HepG2 (cell line): Measurements from ENCODE around the gene CDC42SE1. TPM values are rescaled to one million over a fixed set of nuclear protein-coding genes. Genes with fewer than 3 reads are reported as not detected.

Experiments
- ATAC-seq: fragments of 200-7000 bp; cut with Tn5 transposase; 3 replicates; pipeline ENCODE4 v1.9.1; 2020; ENCODE audit warnings: mild to moderate bottlenecking, moderate library complexity
- BruUV-seq: library from RNA; stranded (reverse); fragments of 400-500 nt; replicated peaks from 2 replicates; lab custom pipeline; 2021; lab: Mats Ljungman, UMichigan
- CTCF ChIA-PET: fragments of 300-600 bp; formaldehyde crosslinking; extraction: SDS; loops from one replicate; lab custom pipeline; 2021; ENCODE audit warnings: low total read pairs, inconsistent platforms, low intra/inter-chr PET ratio; lab: Yijun Ruan, JAX
- POLR2A ChIA-PET: fragments of 350-600 bp; sonication (Branson Sonifier 250); formaldehyde crosslinking; loops from one replicate; lab custom pipeline; 2020; ENCODE audit warnings: antibody characterized with exemption, inconsistent platforms; lab: Yijun Ruan, JAX
- DNase-seq: peaks from one replicate; pipeline ENCODE4 v3.0.0-alpha.2; 2015; ENCODE audit warnings: low spot score
- FAIRE-seq: peaks from 3 replicates; lab custom pipeline; 2011; peaks lifted over from hg19 to GRCh38; lab: Jason Lieb, UNC
- H2AFZ ChIP-seq: one replicate; pipeline ENCODE4 v1.6.1; 2011; ENCODE audit warnings: low read length, inconsistent platforms
- H3K27ac ChIP-seq: fragments of 300-600 bp; 3 replicates; pipeline ENCODE4 v1.8.0; 2011; ENCODE audit warnings: mixed run types, mild to moderate bottlenecking, mixed read lengths, low read length, inconsistent platforms; ENCODE audit not compliant: insufficient read depth; ENCODE audit errors: extremely low read length
- H3K27me3 ChIP-seq, 2 experiments: fragments of 200-600 bp in 1 of 2; 2 replicates in 1 of 2; 3 replicates in 1 of 2; pipeline versions ENCODE4 v1.6.0 to v1.8.0; 2011; ENCODE audit warnings: low read length in 2 of 2, mild to moderate bottlenecking in 2 of 2, moderate library complexity in 2 of 2, inconsistent platforms in 1 of 2; ENCODE audit not compliant: insufficient read depth in 2 of 2, control insufficient read depth in 1 of 2
- H3K36me3 ChIP-seq, 2 experiments: fragments of 200-600 bp in 1 of 2; replicated peaks in 1 of 2; 2 replicates in 1 of 2; 3 replicates in 1 of 2; pipeline versions ENCODE4 v1.5.1 to v1.8.0; 2011; ENCODE audit warnings: low read length in 2 of 2, inconsistent platforms in 1 of 2; ENCODE audit not compliant: insufficient read depth in 2 of 2, control insufficient read depth in 1 of 2
- H3K4me1 ChIP-seq: 2 replicates; pipeline ENCODE4 v1.5.1; 2012; ENCODE audit warnings: low read length, inconsistent platforms; ENCODE audit not compliant: insufficient read depth
- H3K4me2 ChIP-seq: 2 replicates; pipeline ENCODE4 v1.6.0; 2011; ENCODE audit warnings: low read depth, low read length, inconsistent platforms
- H3K4me3 ChIP-seq, 3 experiments: fragments of 200-600 bp in 1 of 3; sonication (generic), shearing (Covaris generic) in 1 of 3; replicated peaks in 1 of 3; 2 replicates each; pipeline ENCODE4 v1.5.1; 2011 to 2016; ENCODE audit warnings: low read length in 3 of 3, inconsistent platforms in 2 of 3, low read depth in 2 of 3, mild to moderate bottlenecking in 2 of 3, control low read depth in 1 of 3, mixed read lengths in 1 of 3; ENCODE audit not compliant: insufficient read depth in 1 of 3
- H3K79me2 ChIP-seq: one replicate; pipeline ENCODE4 v1.6.1; 2011; ENCODE audit warnings: low read length, inconsistent platforms; ENCODE audit not compliant: insufficient read depth
- H3K9ac ChIP-seq: 2 replicates; pipeline ENCODE4 v1.6.0; 2011; ENCODE audit warnings: mild to moderate bottlenecking, low read depth, low read length, inconsistent platforms; ENCODE audit not compliant: insufficient read depth
- H3K9me3 ChIP-seq: 2 replicates; pipeline ENCODE4 v1.5.1; 2012; ENCODE audit warnings: mild to moderate bottlenecking, low read length
- H4K20me1 ChIP-seq: 2 replicates; pipeline ENCODE4 v1.6.0; 2011; ENCODE audit warnings: inconsistent platforms, mild to moderate bottlenecking, low read length, moderate library complexity; ENCODE audit not compliant: insufficient read depth
- ASH2L ChIP-seq: fragments of 300-600, 200-600 bp; sonication (generic); IDR thresholded peaks from 2 replicates; pipeline ENCODE4 v1.7.0; 2017; ENCODE audit warnings: low read depth, mild to moderate bottlenecking, moderate library complexity, mixed read lengths, low read length; ENCODE audit not compliant: insufficient read length
- ATF7-NPFF ChIP-seq: sonication (generic); formaldehyde crosslinking; IDR thresholded peaks from 2 replicates; pipeline ENCODE4 v1.8.1; 2023; ENCODE audit warnings: mild to moderate bottlenecking, low read depth, missing genetic modification reagents, moderate library complexity
- DNMT1 ChIP-seq: sonication (generic); formaldehyde crosslinking; IDR thresholded peaks from 2 replicates; pipeline ENCODE4 v1.5.1; 2020; ENCODE audit warnings: mild to moderate bottlenecking, missing genetic modification reagents
- DR1 ChIP-seq: sonication (generic); formaldehyde crosslinking; IDR thresholded peaks from 2 replicates; pipeline ENCODE4 v1.8.0; 2021; ENCODE audit warnings: mild to moderate bottlenecking, missing genetic modification reagents, inconsistent platforms
- HMGXB4 ChIP-seq, 2 experiments: sonication (generic) in 1 of 2; formaldehyde crosslinking in 1 of 2; IDR thresholded peaks; 2 replicates each; pipeline versions ENCODE4 v1.4.0 to v1.6.1; 2018 to 2020; ENCODE audit warnings: missing genetic modification reagents in 2 of 2, borderline replicate concordance in 1 of 2, low read depth in 1 of 2, mild to moderate bottlenecking in 1 of 2, missing biosample characterization in 1 of 2
- IRF2 ChIP-seq: IDR thresholded peaks from 2 replicates; pipeline ENCODE4 v1.6.1; 2018; ENCODE audit warnings: missing genetic modification reagents, missing compliant biosample characterization
- NCOA2 ChIP-seq: sonication (generic); formaldehyde crosslinking; IDR thresholded peaks from 2 replicates; pipeline ENCODE4 v1.8.0; 2022; ENCODE audit warnings: inconsistent platforms
- NR2F2 ChIP-seq: IDR thresholded peaks from 2 replicates; pipeline ENCODE4 v1.6.1; 2012; ENCODE audit warnings: low read depth, inconsistent platforms, borderline replicate concordance
- RBM39 ChIP-seq: fragments of 200-400 bp; formaldehyde crosslinking; IDR thresholded peaks from one replicate; pipeline ENCODE4 v1.6.1; 2018; ENCODE audit warnings: antibody characterized with exemption, mild to moderate bottlenecking, low read depth, low read length; ENCODE audit not compliant: poor library complexity, severe bottlenecking
- SMC3 ChIP-seq: IDR thresholded peaks from 2 replicates; pipeline ENCODE4 v1.6.1; 2011; ENCODE audit warnings: low read length, improper control_type of control experiment
- TFE3 ChIP-seq: IDR thresholded peaks from 2 replicates; pipeline ENCODE4 v1.6.1; 2016
- THAP11 ChIP-seq: IDR thresholded peaks from 2 replicates; pipeline ENCODE4 v1.6.1; 2016; ENCODE audit warnings: missing biosample characterization, missing genetic modification reagents
- ZBTB3 ChIP-seq: sonication (generic); formaldehyde crosslinking; IDR thresholded peaks from 2 replicates; pipeline ENCODE4 v1.4.0; 2020; ENCODE audit warnings: low read depth, mild to moderate bottlenecking, moderate library complexity, missing genetic modification reagents, borderline replicate concordance
- ZFP36L1 ChIP-seq: sonication (generic); formaldehyde crosslinking; IDR thresholded peaks from 2 replicates; pipeline ENCODE4 v1.8.0; 2022; ENCODE audit warnings: mild to moderate bottlenecking, missing genetic modification reagents, moderate library complexity
- ZNF556 ChIP-seq: sonication (generic); formaldehyde crosslinking; IDR thresholded peaks from 2 replicates; pipeline ENCODE4 v1.4.0; 2020; ENCODE audit warnings: mild to moderate bottlenecking, missing genetic modification reagents, borderline replicate concordance
- ZNF766 ChIP-seq: sonication (generic); formaldehyde crosslinking; IDR thresholded peaks from 2 replicates; pipeline ENCODE4 v1.5.0; 2020; ENCODE audit warnings: missing genetic modification reagents, borderline replicate concordance
- WGBS: methylation state at CpG from one replicate; pipeline ENCODE4 v1.1.6; 2017; ENCODE audit warnings: low lambda C conversion rate; 5-methylcytosine and 5-hydroxymethylcytosine counted together
- in situ Hi-C: cut with HindIII; loops from 2 replicates; pipeline ENCODE4 v1.10.0; 2017; ENCODE audit warnings: low pct_unique_long_range_greater_than_20kb; ENCODE audit not compliant: extremely low pct_ligation_motif_present
- intact Hi-C: fragments of 100-400 bp; cut with micrococcal nuclease; formaldehyde crosslinking; loops from one replicate; pipeline ENCODE4 v1.10.0; 2022; ENCODE audit not compliant: unreplicated experiment
- polyA plus RNA-seq, 8 experiments: library from polyadenylated mRNA; depleted of rRNA in 3 of 8; stranded (reverse) in 7 of 8; unstranded in 1 of 8; fragments of >200 nt; fragmentation: Illumina TruSeq in 4 of 8; extraction: Trizol in 4 of 8; gene quantifications; 2 replicates each; pipeline versions ENCODE4 v1.2.1 to v1.2.3, GENCODE V29; 2011 to 2016; ENCODE audit warnings: low read depth in 4 of 8, missing spikeins in 1 of 8, mixed read lengths in 1 of 8; ENCODE audit not compliant: insufficient read depth in 1 of 8
- total RNA-seq, 5 experiments: library from RNA; depleted of rRNA; stranded (reverse); fragments of >200 nt; fragmentation: Illumina TruSeq; extraction: Trizol; gene quantifications; 2 replicates each; pipeline ENCODE4 v1.2.3, GENCODE V29; 2016; ENCODE audit warnings: low read depth in 1 of 5
- TF ChIP-seq, protein P1 (sequence below): IDR thresholded peaks from 2 replicates; pipeline ENCODE4 v1.6.1; 2016

Gene CDC42SE1
- total and polyA plus RNA-seq, 2 of the 13 experiments (the other 11 are each of a cell fraction or from before 2014, with no cell fraction given): 17.6 to 17.9 TPM

GRCh38 chr1:151024540-151025146, 34.8 kb downstream of the CDC42SE1 start (continued):
- TF ChIP-seq THAP11 (CRISPR knock-in tag): 0 out of 2 replicates have a peak, but pooled peaks have one; percentile 20
- TF ChIP-seq SMC3: peak; percentile 72
- TF ChIP-seq IRF2 (CRISPR knock-in tag): 0 out of 2 replicates have a peak, but pooled peaks have one; percentile 18

GRCh38 chr1:151013518-151013917, 45.9 kb downstream of the CDC42SE1 start:
- H3K36me3 ChIP-seq: no peaks in the 10 kb centered on the region; a peak in 1 of 5 replicates
- 0% methylated on average over 2 of the region's 2 CpGs for WGBS
- no peak overlapping the region for H2AFZ ChIP-seq
- CTCF ChIA-PET: interaction anchor here (0.8 to 1.3 kb wide), 2 partner anchors 11 to 34 kb away, joined by 3 to 6 read pairs; no protein-coding TSS in a partner anchor
- H3K9me3 ChIP-seq: no peaks in the 10 kb centered on the region
- in situ Hi-C loops (no loop called here), intact Hi-C loops (loop anchor here (2.0 to 5.0 kb wide), 2 partner anchors 45 to 134 kb away; partner anchors contain the start of genes CDC42SE1 and SEMA6C)
- no peaks in the 10 kb centered on the region; a peak in 1 of 5 replicates for H3K27me3 ChIP-seq
- DNase-seq: peak; percentile 68
- POLR2A ChIA-PET: interaction anchor here (0.6 to 4.0 kb wide), 16 partner anchors 10 to 434 kb away, joined by 3 to 21 read pairs (median 4); partner anchors contain the start of genes ANXA9, C1orf56, CDC42SE1 and CERS2
- H3K9ac ChIP-seq: peak overlapping the region; percentile 78
- FAIRE-seq: no peak
- H3K4me1 ChIP-seq: peaks cover 61% of the 10 kb centered on the region
- peak overlapping the region; percentile 18 to 44 (median 39); a peak in 4 of 6 replicates for H3K4me3 ChIP-seq
- peak overlapping the region; percentile 80 for H3K4me2 ChIP-seq
- H4K20me1 ChIP-seq: no peaks in the 10 kb centered on the region
- peaks cover 18% of the 10 kb centered on the region for H3K79me2 ChIP-seq
- peak; percentile 58 for ATAC-seq
- peak overlapping the region; percentile 99 for H3K27ac ChIP-seq
- BruUV-seq: TSS peak; percentile 51
- TF ChIP-seq ZNF766 (CRISPR knock-in tag) (no peak), HMGXB4 (CRISPR knock-in tag; IDR thresholded peaks at IDR 0.05; ENCODE audit: borderline replicate concordance in 1 of 2, low read depth in 1 of 2) (0 out of 4 replicates have a peak, but pooled peaks of 1 of the 2 experiments have one; percentile 3), ZFP36L1 (no peak), ZBTB3 (CRISPR knock-in tag) (no peak), DNMT1 (no peak), RBM39 (no peak), ASH2L (peak; percentile 9), ATF7-NPFF (CRISPR knock-in tag) (no peak), NR2F2 (peak; percentile 14), NCOA2 (CRISPR knock-in tag) (no peak), TFE3 (no peak), ZNF556 (CRISPR knock-in tag) (no peak), DR1 (no peak)
- TF ChIP-seq, protein P1, sequence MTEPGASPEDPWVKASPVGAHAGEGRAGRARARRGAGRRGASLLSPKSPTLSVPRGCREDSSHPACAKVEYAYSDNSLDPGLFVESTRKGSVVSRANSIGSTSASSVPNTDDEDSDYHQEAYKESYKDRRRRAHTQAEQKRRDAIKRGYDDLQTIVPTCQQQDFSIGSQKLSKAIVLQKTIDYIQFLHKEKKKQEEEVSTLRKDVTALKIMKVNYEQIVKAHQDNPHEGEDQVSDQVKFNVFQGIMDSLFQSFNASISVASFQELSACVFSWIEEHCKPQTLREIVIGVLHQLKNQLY: no peak
